ENCODE data around the gene TAMALIN.

- TF ChIP-seq CTCF (IDR thresholded peaks at IDR 0.05) (no peak), RCOR1 (IDR thresholded peaks at IDR 0.05; ENCODE audit: low read depth, low read length) (no peak), CHD2 (IDR thresholded peaks at IDR 0.05; ENCODE audit: low read length, partially characterized antibody) (no peak), NR3C1 (IDR thresholded peaks at IDR 0.05) (no peak), POLR2AphosphoS2 (conservative IDR thresholded peaks at IDR 0.05; ENCODE audit: low read length) (no peak), REST (IDR thresholded peaks at IDR 0.05) (no peak)
Observed at GRCh38 chr12:52063082-52063924, 56.6 kb downstream of the TAMALIN start.
